T-helper 1 cell treated with Interleukin-12 subunit alpha and Interleukin-12 subunit beta and Interleukin-4 antibody, amounts not matched to agents 30 ng/mL and 1 ng/mL, for 36 hours (primary cell): ENCODE measurements around the gene CEACAM16. TPM values are rescaled to one million over a fixed set of nuclear protein-coding genes. Genes with fewer than 3 reads are reported as not detected.

Source experiments
- intact Hi-C: fragments of 100-400 bp; cut with micrococcal nuclease; formaldehyde crosslinking; loops from one replicate; pipeline ENCODE4 v1.15.1; 2024
- total RNA-seq: library from RNA; stranded (reverse); gene quantifications from 2 replicates; pipeline ENCODE4 v1.2.3, GENCODE V29; 2022

The CEACAM16 gene
- total RNA-seq, 1 donor from 2014 or later: not detected

GRCh38 chr19:44744871-44745332, 46.0 kb downstream of the CEACAM16 start:
- intact Hi-C loops: no loop called here

GRCh38 chr19:44745341-44745831, 46.4 kb downstream of the CEACAM16 start:
- intact Hi-C loops: no loop called here

- intact Hi-C loops: no loop called here
These were observed 47.1 kb downstream of the CEACAM16 start for GRCh38 chr19:44745887-44746600.

- intact Hi-C loops: no loop called here
These were observed 47.6 kb downstream of the CEACAM16 start for GRCh38 chr19:44746616-44746945.

- intact Hi-C loops: loop anchor here (1.0 kb wide), 4 partner anchors 23 to 1284 kb away; no protein-coding TSS in a partner anchor
These were observed 48.2 kb downstream of the CEACAM16 start for GRCh38 chr19:44746946-44747738.

GRCh38 chr19:44747739-44748425, 48.9 kb downstream of the CEACAM16 start:
- intact Hi-C loops: loop anchor here (1.0 to 2.0 kb wide), 8 partner anchors 22 to 1285 kb away; partner anchors contain the start of gene ZNF180

- intact Hi-C loops: loop anchor here (1.0 to 2.0 kb wide), 4 partner anchors 36 to 248 kb away; partner anchors contain the start of gene ZNF180
These were observed 49.7 kb downstream of the CEACAM16 start, which contains the start of gene BCL3 for GRCh38 chr19:44748426-44749254. BCL3 (plus strand) TSS chr19:44748708; CDS start chr19:44748791, 83 bp downstream.

GRCh38 chr19:44749292-44749691, 50.3 kb downstream of the CEACAM16 start:
- intact Hi-C loops: loop anchor here (2.0 kb wide), 1 partner anchor 248 kb away; the partner anchor contains the start of gene ZNF180

- intact Hi-C loops: loop anchor here (2.0 to 5.0 kb wide), 2 partner anchors 249 to 252 kb away; partner anchors contain the start of genes RELB and ZNF180
These were observed 51.0 kb downstream of the CEACAM16 start for GRCh38 chr19:44749994-44750393.

GRCh38 chr19:44752123-44752815, 53.3 kb downstream of the CEACAM16 start:
- intact Hi-C loops: loop anchor here (2.0 to 5.0 kb wide), 2 partner anchors 250 to 987 kb away; partner anchors contain the start of gene RELB

- intact Hi-C loops: loop anchor here (1.0 to 5.0 kb wide), 6 partner anchors 17 to 988 kb away; partner anchors contain the start of gene RELB
These were observed 54.1 kb downstream of the CEACAM16 start for GRCh38 chr19:44752816-44753625.

- intact Hi-C loops: loop anchor here (1.0 to 5.0 kb wide), 6 partner anchors 17 to 989 kb away; partner anchors contain the start of gene RELB
These were observed 54.6 kb downstream of the CEACAM16 start for GRCh38 chr19:44753626-44753931.

GRCh38 chr19:44753932-44754749, 55.2 kb downstream of the CEACAM16 start:
- intact Hi-C loops: loop anchor here (1.0 to 5.0 kb wide), 6 partner anchors 16 to 989 kb away; partner anchors contain the start of gene RELB

- intact Hi-C loops: loop anchor here (5.0 kb wide), 1 partner anchor 248 kb away; the partner anchor contains the start of gene RELB
These were observed 55.8 kb downstream of the CEACAM16 start for GRCh38 chr19:44754750-44755080.

GRCh38 chr19:44755219-44755618, 56.3 kb downstream of the CEACAM16 start:
- intact Hi-C loops: no loop called here

- intact Hi-C loops: no loop called here
These were observed 57.2 kb downstream of the CEACAM16 start for GRCh38 chr19:44756089-44756562.

- intact Hi-C loops: no loop called here
These were observed 58.2 kb downstream of the CEACAM16 start for GRCh38 chr19:44757057-44757734.
